GM21390 (cell line): ENCODE results near the gene LBH.
A peak's percentile ranks its signal among the peaks of the same experiment; 100 is the strongest.

Experiments used
- ATAC-seq: cut with Tn5 transposase; IDR thresholded peaks from one replicate; pipeline ENCODE4 v1.9.1; 2021; ENCODE audit not compliant: unreplicated experiment

LBH gene

DNA sequence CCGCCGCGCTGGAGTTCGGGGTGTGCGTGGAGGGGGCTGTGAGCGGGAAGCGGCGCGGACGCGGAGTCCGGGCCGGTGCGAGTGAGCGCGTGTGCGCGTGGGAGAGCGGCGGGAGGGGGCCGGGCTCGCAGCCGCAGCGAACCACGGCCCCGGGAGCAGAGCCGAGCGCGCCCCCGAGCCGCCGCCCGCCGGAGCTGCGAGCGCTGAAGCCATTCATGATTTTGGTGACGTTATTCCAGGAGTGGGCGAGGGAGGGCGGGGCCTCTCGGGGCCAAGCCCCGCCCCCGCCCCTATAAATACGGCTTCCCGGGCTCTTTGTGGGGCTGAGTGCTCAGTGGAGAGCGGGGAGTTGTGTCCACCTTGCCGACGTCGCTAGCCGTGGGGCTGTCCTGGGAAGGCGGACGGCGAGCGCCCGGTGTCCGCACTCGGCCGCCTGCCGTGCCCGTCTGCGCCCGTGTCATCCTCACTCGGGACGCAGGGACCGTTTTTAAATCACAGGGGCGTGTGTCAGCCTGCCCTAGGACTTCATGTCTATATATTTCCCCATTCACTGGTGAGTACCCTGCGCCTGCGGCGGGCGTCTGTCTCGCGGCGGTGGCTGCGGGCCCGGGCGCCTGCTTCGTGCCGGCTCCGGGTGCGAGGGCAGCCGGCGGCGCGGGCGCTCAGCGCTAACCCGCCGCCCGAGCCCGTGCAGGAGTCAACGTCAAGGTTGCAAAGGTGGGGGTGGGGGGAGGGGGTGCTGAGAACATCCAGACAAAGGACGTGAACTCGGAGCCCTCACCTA is at the start of gene LBH:
LBH (plus strand) TSS at position 323 of the 784 bp plus-strand sequence; CDS start at position 528, 205 bp downstream.
- ATAC-seq: peak; percentile 46

DNA sequence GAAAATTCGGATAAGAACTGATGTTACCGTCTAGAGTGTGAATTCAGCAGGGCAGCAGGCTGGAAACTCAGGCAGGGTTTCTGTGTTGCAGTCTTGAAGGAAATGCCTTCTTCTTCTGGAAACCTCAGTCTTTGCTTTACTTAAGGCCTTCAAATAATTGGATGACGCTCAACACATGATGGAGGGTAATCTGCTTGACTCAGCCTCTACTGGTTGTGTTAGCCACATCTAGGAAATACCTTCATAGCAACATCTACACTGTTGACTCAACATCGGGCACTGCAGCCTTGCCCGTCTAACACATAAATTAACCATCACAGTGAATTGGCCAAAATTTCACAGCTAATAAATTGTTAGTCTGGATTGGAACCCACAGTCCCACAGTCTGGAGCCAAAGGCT is 47.3 kb upstream of the LBH start:
- no peak for ATAC-seq

DNA sequence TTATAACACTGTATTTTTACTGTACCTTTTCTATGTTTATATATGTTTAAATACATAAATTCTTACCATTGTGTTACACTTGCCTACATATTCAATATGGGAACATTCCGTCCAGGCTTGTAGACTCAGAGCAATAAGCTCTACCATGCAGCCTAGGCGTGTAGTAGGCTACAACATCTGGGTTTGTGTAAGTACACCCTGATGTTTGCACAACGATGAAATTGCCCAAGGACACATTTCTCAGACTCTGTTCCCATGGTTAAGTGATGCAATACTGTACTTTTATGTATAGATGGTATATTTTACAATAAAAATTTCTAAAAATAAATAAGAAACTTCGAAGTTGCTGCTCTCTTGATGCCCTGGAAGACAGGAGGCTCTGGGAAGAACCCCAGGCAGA is 46.2 kb upstream of the LBH start:
- ATAC-seq: no peak

DNA sequence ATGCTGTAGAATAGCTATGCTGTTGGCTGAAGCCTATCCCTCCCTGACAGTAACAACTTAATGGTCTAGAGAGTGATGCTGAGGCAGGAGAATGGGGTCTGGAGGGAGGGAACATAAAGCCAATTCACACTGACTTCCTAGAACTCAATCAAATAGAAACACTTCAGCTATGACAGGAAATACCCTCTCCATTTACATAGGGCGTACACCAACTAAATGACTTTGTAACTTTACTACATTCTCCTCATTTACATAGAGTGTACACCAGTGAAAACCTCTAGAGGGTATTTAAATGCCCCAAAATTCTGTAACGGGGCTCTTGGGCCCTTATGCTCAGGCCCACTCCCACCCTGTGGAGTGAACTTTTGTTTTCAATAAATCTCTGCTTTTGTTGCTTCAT is 43.0 kb upstream of the LBH start:
- no peak for ATAC-seq

DNA sequence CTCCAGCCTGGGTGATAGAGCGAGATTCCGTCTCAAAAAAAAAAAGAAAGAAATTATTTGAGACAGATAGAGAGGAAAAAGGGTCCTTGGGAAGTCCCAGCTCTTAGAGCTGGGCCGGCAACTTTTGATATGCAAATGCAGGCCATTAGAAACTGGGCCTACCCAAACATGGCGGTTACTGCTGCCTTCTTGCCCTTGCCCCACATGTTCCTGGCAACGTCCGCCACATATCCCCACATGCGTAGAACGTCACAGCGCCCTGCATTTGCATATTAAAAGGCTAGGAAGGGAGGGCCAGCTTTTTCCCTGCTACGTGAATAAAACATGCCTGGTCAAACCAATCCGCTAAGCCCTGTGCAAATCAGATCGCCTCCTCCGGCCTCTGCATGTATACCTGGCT is 40.7 kb upstream of the LBH start:
- ATAC-seq: no peak

DNA sequence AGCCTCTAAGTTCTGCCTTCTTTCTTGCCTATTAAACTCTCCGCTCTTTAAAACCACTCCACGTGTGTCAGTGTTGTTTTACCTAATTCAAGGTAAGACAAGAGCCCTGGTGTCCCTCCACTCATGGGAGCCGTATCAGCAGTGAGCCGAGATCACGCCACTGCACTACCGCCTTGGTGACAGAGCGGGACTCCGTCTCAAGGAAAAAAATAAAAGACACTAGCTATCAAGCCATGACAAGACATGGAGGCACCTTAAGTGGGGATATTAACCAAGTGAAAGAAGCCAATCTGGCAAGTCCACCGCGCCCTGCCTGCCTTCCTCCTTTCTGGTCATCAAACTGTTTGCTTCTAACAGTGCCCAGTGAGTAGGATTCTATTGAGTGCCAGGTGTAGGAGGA is 40.2 kb upstream of the LBH start:
- ATAC-seq: no peak

DNA sequence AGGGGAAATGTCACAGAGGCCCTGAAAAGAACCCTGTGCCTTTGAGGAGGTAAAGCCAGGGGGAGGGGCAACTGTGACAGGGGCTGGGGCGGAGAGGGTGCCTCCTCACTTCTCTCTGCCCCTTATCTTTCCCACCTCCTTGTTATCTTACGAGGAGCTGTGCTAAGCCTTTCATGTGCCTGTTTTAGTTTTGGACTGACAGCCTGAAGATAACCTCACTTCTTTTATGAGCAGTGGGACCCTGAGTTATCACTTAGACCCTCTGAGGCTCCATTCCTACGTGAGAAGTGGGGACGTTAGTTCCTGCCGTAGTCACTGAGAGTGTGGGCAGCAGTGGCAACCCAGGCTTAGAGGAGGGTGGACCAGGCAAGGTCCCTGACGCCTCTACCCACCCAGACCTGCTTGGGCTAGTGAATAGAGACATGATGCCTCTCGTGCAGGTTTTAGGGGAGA is 39.5 kb upstream of the LBH start:
- ATAC-seq: no peak

DNA sequence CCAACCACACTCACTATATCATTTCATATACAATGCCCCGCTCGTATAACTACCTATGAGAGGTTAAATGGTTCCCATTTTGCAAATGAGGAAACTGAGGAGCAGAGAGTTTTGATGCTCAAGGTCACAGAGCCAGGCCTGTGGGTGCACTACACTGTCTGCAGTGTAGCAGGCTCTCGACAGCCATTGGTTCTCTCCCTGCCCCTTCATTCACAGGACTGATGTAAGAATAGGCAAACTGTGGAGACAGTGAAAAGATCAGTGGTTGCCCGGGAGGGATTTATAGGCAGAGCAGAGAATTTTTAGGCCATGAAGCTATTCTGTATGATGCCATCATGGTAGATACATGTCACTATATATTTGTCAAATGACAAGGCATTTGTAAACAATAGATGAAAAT is 39.0 kb upstream of the LBH start:
- no peak for ATAC-seq

DNA sequence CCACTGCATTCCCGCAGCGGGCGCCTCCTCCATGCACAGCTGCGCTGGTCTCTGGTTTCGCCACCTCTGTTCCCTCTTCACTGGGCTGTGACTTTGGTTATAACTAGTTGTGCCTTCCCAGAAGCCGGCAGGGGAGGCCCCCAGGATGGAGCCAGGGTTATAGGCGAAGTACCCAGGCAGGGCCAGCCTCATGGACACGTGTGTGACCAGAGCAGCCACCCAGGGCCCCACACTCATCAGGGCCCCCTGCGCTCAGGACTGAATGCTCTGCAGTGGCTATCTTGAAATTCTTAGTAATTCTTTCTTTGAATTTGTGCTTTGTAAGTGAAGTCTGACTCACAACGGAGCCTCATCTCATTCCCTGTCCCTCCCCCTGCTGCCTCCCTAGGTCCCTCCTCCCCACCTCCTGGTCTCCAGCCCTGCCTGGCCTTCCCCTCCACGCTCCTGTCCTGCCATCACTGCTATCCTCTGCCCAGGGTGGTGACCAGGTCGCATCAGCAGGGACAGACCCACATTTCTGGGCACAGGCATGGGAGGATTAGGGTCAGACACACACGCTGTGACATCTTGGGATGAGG is 38.1 kb upstream of the LBH start:
- ATAC-seq: no peak

DNA sequence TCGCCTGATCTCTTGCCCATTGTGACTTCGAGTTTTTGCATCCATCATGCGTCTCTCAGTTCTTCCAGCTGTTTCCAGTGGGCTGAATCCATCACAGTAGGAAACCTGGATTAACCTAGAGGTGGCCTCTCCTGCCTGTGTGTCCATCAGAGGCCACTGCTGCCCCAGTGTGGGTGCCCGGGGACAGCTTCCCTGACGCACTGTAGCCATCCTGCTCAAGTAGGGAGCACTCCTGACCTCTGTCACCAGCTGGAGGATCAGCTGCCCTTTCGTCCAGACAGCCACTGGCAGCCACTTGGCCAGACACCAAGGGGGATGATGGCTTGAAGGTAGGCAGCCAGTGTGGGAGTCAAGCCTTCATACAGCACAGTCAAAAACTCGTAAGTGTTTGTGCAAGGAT is 36.9 kb upstream of the LBH start:
- no peak for ATAC-seq

DNA sequence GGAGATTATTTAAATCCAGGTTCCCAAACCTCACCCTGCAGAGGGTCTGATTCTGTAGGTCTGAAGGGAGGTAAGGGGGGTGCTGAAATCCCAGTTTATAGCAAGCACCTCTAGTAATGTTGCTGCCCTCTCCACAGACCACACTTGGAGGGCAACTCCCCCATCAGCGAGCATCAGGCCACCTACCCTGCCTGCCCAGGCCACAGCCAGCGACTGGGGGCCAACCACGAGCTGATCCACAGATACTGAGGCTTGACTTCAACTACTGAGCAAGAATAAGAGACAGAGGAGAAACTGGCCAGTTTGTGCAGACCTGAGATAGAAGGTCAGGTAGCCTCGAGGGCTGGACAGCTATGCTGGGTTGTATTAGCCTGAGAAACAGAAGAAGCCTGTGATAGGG is 36.3 kb upstream of the LBH start:
- no peak for ATAC-seq

DNA sequence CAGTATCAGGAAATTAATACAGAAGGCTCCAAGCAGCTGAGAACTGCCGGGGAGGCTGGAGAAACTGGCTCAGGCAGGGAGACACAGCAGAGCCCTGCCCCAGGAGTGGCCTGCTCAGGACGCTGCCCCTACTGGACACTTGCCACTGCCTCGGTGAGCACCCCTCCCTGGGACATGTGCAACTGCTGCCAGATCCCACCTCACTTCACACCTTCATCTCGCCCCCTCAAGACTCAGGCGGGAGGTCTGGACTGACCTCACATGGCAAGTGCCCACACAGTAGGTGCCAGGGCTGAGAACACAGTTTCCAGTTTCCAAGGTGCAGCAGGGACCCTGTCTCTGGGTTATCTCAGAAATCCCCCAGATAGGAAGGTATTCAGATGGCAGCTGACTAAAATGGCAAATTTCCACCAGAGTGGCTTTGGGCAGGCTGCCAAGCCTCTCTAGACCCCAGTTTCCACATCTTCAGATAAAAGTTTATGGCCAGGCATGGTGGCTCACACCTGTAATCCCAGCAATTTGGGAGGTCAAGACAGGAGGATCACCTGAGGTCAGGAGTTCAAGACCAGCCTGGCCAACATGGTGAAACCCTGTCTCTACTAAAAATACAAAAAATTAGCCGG is 33.7 kb upstream of the LBH start:
- no peak for ATAC-seq

DNA sequence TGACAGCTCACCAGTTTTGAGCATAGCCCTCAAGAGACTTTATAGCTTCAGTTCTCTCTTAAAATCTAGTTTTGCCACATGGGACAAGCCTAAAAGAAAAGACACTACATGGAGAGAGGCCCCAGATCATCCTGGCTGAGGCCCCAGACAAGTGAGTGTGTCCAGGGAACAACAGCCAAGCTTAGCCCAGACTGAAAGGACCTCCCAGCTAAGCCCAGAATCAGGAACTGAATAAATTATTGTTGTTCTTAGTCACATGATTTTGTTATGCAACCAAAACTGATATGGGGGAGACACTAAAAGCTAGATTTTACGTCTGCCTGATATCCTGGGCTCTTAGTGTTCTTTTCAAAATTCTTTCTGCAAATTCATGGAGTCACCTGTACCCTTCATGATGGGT is 29.3 kb upstream of the LBH start:
- no peak for ATAC-seq

DNA sequence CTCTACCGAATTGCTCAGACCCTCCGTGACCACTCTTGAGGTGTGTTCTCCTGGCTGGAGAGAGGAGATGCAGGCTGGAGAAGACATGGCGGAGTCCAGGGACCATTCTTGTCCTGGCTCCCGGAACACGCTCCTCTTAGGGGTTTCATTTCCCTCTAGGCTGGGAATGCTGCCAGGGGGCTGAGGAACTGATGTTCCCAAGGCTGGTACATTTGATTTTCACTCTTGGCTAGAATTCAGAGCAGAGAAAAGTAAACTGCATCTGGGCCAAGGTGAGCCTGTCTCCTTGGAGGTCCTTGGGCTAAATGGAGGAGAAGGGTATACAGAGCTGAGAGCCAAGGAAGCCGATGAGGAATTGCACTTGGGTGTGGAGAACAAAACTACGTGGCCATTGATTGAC is 28.2 kb upstream of the LBH start:
- ATAC-seq: no peak

DNA sequence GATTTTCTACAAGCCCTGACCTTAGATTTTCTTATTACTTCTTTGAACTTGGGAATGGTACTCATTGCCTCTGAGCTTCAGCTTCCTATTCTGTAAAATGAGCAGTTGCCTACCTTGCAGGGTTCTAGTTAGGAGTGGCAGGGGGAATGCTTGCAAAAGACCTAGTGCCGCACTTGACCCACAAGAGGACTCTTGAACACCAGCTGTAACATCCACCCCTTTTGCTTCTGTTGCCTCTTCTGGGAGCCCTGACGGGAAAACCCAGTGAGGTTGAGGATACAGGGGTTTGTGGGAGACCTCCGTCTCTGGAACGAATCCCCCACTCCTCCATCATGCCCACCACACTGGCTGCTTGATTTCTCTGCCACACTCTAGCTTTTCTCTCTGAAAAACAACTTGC is 27.1 kb upstream of the LBH start:
- ATAC-seq: no peak

DNA sequence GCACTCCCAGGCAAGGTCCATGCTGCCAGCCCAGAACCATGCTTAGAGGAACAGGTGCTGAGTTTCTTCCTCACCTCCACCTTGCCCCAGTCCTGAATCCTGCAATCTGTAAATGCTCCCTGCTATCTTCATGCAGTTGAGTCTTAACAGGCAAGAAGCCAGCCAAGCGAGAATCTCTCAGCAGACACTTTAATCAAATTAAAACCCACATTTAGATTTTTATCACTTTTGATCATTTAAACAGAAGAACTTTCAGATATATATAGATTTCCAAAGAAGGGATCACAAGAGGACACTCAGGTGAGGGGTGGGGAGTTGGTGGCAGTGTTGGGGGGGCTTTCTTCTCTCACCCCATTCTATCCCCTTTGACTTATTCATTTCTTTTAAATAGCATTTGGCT is 25.9 kb upstream of the LBH start:
- ATAC-seq: no peak

DNA sequence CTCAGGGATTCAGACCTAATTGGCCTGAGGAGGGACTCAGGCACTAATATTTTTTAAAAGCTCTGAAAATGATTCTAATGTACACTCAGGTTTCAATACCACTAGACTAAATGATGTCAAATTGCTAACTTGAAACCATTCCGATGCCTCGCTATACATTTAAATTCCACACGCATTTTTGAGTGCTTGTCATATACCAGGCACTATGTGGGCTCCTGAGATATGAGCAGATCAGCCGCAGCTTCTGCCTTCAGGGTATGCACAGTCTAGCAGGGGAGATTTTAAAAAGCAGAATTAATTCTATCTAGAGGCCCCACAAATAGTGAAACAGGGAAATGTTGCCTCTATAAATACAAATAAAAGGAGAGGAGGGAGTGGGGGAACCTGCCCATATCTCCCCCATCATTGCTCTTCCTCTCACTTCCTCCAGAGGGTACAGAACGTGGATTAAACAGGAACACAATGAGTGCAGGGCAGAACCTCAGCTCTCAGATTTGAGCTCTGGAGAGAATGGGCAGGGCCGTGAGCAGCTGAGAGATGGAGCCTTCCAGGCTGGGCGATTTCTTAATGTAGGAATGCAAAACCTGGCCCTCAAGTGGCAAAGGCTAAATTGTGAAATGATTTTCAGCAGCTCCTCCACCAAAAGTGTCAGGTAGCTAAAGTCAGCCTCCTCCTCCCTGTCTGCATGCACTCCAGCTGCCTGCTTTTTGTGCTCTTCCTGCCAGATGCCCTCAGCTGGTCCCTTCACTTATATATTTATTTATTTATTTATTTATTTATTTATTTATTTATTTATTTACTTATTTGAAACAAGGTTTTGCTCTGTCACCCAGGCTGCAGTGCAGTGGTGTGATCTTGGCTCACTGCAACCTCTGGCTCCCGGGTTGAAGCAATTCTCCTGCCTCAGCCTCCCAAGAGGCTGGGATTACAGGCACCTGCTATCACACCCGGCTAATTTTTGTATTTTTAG is 24.6 kb upstream of the LBH start:
- no peak for ATAC-seq

DNA sequence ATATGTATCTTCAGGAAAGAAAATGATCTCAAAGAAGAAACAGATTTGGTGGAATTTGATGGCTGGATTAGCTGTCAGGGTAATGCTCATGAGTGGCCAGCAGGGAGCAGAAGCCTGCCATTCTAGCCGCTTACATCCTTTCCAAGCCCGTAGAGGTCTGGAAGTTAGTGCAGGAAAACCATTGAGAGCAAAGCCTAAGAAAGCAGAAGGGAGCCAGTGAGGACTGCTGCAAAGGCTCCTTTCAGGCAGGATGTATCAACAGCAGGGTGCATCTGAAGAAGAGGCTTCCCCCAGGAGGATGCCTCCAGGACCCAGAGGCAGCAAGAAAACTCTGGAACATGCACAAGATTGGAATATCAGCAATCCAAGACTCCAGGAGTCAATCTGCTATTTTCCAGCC is 22.9 kb upstream of the LBH start:
- ATAC-seq: no peak

DNA sequence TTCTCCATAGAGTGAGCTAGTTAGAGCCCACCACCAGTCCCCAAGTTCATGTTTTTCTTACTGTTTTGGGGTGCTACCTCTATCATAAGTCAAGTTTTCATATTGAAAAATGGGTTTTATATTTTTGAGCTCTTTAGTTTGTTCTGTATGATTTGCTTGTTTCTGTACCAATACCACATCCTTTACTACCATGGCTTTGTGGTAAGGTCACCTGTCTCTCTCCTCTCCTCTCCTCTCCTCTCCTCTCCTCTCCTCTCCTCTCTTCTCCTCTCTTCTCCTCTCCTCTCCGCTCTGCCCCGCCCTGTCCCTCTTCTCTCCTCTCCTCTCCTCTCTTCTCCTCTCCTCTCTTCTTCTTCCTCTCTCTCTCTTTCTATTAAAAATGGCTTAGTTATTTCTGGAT is 22.1 kb upstream of the LBH start:
- ATAC-seq: no peak

DNA sequence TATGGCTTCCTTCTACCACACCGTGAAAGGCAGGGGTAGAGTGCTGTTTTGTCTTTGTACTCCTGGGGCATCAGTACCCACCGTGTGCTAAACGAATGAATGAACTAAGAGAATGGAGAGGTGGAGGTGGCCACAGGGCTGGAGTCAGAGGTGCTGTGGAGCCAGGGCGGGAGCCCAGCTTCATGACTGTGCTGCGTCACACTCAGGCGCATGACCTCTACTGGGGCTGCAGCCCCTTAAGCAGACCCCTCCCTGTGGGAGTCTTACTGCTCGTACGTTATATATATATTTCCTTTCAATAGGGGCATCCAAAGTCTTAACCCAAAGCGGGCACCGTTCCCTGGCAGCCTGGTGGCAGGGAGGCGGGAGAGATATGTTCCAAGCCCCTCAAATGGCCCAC is 18.0 kb upstream of the LBH start:
- no peak for ATAC-seq

DNA sequence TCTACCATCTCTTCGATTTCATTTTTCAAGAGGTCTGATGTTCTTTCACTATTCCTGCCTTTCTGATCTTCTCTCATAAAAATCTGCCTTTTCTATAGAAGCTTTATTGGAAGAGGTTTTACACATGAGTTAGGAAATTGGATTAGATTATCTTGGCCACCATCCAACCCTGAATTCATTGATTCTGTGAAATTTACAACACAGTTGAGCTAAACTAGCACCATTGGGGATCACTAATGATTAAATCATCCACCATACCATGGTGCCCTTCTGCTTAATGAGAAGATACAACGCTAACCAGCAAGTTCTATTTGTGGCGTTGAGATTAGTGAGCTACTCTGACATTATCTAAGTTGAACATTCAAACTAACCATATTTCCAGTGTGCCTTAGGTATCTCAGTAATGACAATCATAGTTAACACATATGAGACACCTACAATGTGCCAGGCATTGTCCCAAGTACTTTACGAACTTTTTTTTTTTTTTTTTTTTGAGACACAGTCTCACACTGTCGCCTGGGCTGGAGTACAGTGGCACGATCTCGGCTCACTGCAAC is 17.3 kb upstream of the LBH start:
- ATAC-seq: no peak
